ENCODE results near the gene EMILIN2. TPM values are rescaled to one million over a fixed set of nuclear protein-coding genes. Genes with fewer than 3 reads are reported as not detected.

EMILIN2 gene
- total and polyA plus RNA-seq, 2 of the 13 experiments (the other 11 are each of a cell fraction or from before 2014, with no cell fraction given) = 7.6 to 8.2 TPM

DNA sequence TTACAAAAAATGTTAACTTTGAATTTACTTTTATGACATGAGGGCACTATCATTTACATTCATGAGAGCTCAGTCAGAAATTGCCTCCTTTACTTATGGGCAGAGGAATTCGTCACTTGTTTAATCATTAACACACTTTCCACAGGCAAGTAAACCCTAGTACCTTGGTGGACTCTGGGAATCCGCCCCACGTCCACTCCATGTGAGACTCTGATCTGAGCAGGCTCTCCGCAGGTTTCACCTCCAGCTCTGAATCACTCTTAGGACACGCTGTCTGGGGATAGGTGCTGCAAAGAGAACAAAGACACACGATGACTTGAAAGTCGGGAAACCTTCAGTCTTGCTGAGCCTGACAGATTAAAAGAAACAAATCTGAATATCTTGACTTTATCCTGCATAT, 92.5 kb downstream of the EMILIN2 start (continued):
- TF ChIP-seq NPAS2 (CRISPR knock-in tag; IDR thresholded peaks at IDR 0.05; ENCODE audit: borderline replicate concordance) = no peak
- peak; percentile 50; the same call in 1 of the 2 replicates for TF ChIP-seq ZNF816 (CRISPR knock-in tag; IDR thresholded peaks at IDR 0.05; ENCODE audit: borderline replicate concordance)
- 0 out of 2 replicates have a peak, but pooled peaks have one; percentile 31 for TF ChIP-seq DMAP1 (CRISPR knock-in tag; IDR thresholded peaks at IDR 0.05)
- TF ChIP-seq, protein P1, sequence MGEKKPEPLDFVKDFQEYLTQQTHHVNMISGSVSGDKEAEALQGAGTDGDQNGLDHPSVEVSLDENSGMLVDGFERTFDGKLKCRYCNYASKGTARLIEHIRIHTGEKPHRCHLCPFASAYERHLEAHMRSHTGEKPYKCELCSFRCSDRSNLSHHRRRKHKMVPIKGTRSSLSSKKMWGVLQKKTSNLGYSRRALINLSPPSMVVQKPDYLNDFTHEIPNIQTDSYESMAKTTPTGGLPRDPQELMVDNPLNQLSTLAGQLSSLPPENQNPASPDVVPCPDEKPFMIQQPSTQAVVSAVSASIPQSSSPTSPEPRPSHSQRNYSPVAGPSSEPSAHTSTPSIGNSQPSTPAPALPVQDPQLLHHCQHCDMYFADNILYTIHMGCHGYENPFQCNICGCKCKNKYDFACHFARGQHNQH (CRISPR knock-in tag; IDR thresholded peaks at IDR 0.05) = peak; percentile 80
- TF ChIP-seq ZNF335 (CRISPR knock-in tag; IDR thresholded peaks at IDR 0.05) = 0 out of 2 replicates have a peak, but pooled peaks have one; percentile 28
- TF ChIP-seq, protein P2, sequence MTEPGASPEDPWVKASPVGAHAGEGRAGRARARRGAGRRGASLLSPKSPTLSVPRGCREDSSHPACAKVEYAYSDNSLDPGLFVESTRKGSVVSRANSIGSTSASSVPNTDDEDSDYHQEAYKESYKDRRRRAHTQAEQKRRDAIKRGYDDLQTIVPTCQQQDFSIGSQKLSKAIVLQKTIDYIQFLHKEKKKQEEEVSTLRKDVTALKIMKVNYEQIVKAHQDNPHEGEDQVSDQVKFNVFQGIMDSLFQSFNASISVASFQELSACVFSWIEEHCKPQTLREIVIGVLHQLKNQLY (CRISPR knock-in tag; IDR thresholded peaks at IDR 0.05) = peak; percentile 91
- peak; percentile 40; the same call in 1 of the 2 replicates for TF ChIP-seq ZNF232 (CRISPR knock-in tag; IDR thresholded peaks at IDR 0.05; ENCODE audit: borderline replicate concordance)
- TF ChIP-seq ELF3 (CRISPR knock-in tag; IDR thresholded peaks at IDR 0.05) = peak; percentile 26; the same call in 1 of the 2 replicates
- 0 out of 2 replicates have a peak, but pooled peaks have one; percentile 32 for TF ChIP-seq POGZ (CRISPR knock-in tag; IDR thresholded peaks at IDR 0.05)
- TF ChIP-seq ISL2 (CRISPR knock-in tag; IDR thresholded peaks at IDR 0.05) = no peak
- no peak for TF ChIP-seq NONO (IDR thresholded peaks at IDR 0.05)
- 0 out of 2 replicates have a peak, but pooled peaks have one; percentile 35 for TF ChIP-seq NONO (CRISPR knock-in tag; conservative IDR thresholded peaks at IDR 0.05)
- peak; percentile 49; the same call in 1 of the 2 replicates for TF ChIP-seq NCOA2 (CRISPR knock-in tag; IDR thresholded peaks at IDR 0.05)
- peak; percentile 65; the same call in 1 of the 2 replicates for TF ChIP-seq ERF (CRISPR knock-in tag; IDR thresholded peaks at IDR 0.05)
- TF ChIP-seq, protein P3, sequence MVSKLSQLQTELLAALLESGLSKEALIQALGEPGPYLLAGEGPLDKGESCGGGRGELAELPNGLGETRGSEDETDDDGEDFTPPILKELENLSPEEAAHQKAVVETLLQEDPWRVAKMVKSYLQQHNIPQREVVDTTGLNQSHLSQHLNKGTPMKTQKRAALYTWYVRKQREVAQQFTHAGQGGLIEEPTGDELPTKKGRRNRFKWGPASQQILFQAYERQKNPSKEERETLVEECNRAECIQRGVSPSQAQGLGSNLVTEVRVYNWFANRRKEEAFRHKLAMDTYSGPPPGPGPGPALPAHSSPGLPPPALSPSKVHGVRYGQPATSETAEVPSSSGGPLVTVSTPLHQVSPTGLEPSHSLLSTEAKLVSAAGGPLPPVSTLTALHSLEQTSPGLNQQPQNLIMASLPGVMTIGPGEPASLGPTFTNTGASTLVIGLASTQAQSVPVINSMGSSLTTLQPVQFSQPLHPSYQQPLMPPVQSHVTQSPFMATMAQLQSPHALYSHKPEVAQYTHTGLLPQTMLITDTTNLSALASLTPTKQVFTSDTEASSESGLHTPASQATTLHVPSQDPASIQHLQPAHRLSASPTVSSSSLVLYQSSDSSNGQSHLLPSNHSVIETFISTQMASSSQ (IDR thresholded peaks at IDR 0.05; ENCODE audit: low read depth) = peak; percentile 94
- TF ChIP-seq, protein P3 (CRISPR knock-in tag; IDR thresholded peaks at IDR 0.05; ENCODE audit: borderline replicate concordance) = peak; percentile 94
- TF ChIP-seq, protein P4, sequence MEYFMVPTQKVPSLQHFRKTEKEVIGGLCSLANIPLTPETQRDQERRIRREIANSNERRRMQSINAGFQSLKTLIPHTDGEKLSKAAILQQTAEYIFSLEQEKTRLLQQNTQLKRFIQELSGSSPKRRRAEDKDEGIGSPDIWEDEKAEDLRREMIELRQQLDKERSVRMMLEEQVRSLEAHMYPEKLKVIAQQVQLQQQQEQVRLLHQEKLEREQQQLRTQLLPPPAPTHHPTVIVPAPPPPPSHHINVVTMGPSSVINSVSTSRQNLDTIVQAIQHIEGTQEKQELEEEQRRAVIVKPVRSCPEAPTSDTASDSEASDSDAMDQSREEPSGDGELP (IDR thresholded peaks at IDR 0.05; ENCODE audit: borderline replicate concordance, low read depth) = peak; percentile 17; the same call in 1 of the 2 replicates
- TF ChIP-seq ZFP36L1 (CRISPR knock-in tag; IDR thresholded peaks at IDR 0.05) = peak; percentile 73; the same call in 1 of the 2 replicates
- TF ChIP-seq NR2F6 (IDR thresholded peaks at IDR 0.05) = no peak
- TF ChIP-seq NR2F6 (CRISPR knock-in tag; IDR thresholded peaks at IDR 0.05) = 0 out of 2 replicates have a peak, but pooled peaks have one; percentile 43
- peak; percentile 82 for TF ChIP-seq HDAC2 (CRISPR knock-in tag; IDR thresholded peaks at IDR 0.05)
- peak; percentile 38; the same call in 1 of the 2 replicates for TF ChIP-seq KDM6A (CRISPR knock-in tag; IDR thresholded peaks at IDR 0.05; ENCODE audit: low read depth)
- TF ChIP-seq MYC (CRISPR knock-in tag; IDR thresholded peaks at IDR 0.05; ENCODE audit: borderline replicate concordance) = peak; percentile 41; the same call in 1 of the 2 replicates
- TF ChIP-seq, protein P5, sequence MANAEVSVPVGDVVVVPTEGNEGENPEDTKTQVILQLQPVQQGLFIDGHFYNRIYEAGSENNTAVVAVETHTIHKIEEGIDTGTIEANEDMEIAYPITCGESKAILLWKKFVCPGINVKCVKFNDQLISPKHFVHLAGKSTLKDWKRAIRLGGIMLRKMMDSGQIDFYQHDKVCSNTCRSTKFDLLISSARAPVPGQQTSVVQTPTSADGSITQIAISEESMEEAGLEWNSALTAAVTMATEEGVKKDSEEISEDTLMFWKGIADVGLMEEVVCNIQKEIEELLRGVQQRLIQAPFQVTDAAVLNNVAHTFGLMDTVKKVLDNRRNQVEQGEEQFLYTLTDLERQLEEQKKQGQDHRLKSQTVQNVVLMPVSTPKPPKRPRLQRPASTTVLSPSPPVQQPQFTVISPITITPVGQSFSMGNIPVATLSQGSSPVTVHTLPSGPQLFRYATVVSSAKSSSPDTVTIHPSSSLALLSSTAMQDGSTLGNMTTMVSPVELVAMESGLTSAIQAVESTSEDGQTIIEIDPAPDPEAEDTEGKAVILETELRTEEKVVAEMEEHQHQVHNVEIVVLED (CRISPR knock-in tag; IDR thresholded peaks at IDR 0.05; ENCODE audit: borderline replicate concordance) = no peak
- peak; percentile 22; the same call in 1 of the 2 replicates for TF ChIP-seq STAG1 (CRISPR knock-in tag; IDR thresholded peaks at IDR 0.05)

Data from HepG2 (cell line).